GM15510 (cell line): ENCODE data around the gene ITFG1.
A peak's percentile ranks its signal among the peaks of the same experiment; 100 is the strongest.

Experiments used
- POLR2A ChIP-seq: IDR thresholded peaks from 3 replicates; pipeline ENCODE4 v1.6.1; 2011; ENCODE audit warnings: borderline replicate concordance; ENCODE audit not compliant: insufficient read length; ENCODE audit errors: extremely low read depth

Gene ITFG1

GRCh38 chr16:47160422-47160821 is 300.4 kb downstream of the ITFG1 start:
- no peak for TF ChIP-seq POLR2A

GRCh38 chr16:47158992-47159391 is 301.9 kb downstream of the ITFG1 start:
- TF ChIP-seq POLR2A: no peak

GRCh38 chr16:47156680-47157215 is 304.1 kb downstream of the ITFG1 start:
- no peak for TF ChIP-seq POLR2A

- no peak for TF ChIP-seq POLR2A
These were observed 310.8 kb downstream of the ITFG1 start for GRCh38 chr16:47150067-47150466.

- TF ChIP-seq POLR2A: no peak
These were observed 316.3 kb downstream of the ITFG1 start for GRCh38 chr16:47144559-47144877.

GRCh38 chr16:47143677-47144558 is 316.9 kb downstream of the ITFG1 start, which contains the start of gene NETO2:
NETO2 (minus strand) TSS chr16:47143945; CDS start chr16:47143612, 333 bp downstream.
- TF ChIP-seq POLR2A: peak; percentile 81

GRCh38 chr16:47142821-47143676 is 317.8 kb downstream of the ITFG1 start:
- TF ChIP-seq POLR2A: no peak

GRCh38 chr16:47142486-47142820 is 318.4 kb downstream of the ITFG1 start:
- no peak for TF ChIP-seq POLR2A

GRCh38 chr16:47141773-47142485 is 318.9 kb downstream of the ITFG1 start:
- peak; percentile 55 for TF ChIP-seq POLR2A

- TF ChIP-seq POLR2A: no peak
These were observed 320.2 kb downstream of the ITFG1 start for GRCh38 chr16:47140686-47141085.

- TF ChIP-seq POLR2A: no peak
These were observed 321.2 kb downstream of the ITFG1 start for GRCh38 chr16:47139561-47140185.

GRCh38 chr16:47136099-47136842 is 324.6 kb downstream of the ITFG1 start:
- no peak for TF ChIP-seq POLR2A

- TF ChIP-seq POLR2A: no peak
These were observed 326.3 kb downstream of the ITFG1 start for GRCh38 chr16:47134550-47134949.

- no peak for TF ChIP-seq POLR2A
These were observed 328.6 kb downstream of the ITFG1 start for GRCh38 chr16:47132308-47132707.
